Stimulated activated CD4-positive, alpha-beta T cell treated with anti-CD3 and anti-CD28 coated beads, Interleukin-15, amount 100 ng/mL, for 24 hours (primary cell): Measurements from ENCODE around the gene MT1F.
"Not testable (repeated sequence)": the region's sequence is repeated elsewhere in the genome, so short reads cannot be mapped to it uniquely, and the experiment has no call there.

Experiments used
- DNase-seq: peaks from one replicate; pipeline ENCODE4 v3.0.0-alpha.2; 2020

The MT1F gene

GRCh38 chr16:56645838-56646237, 11.9 kb upstream of the MT1F start:
- no peak for DNase-seq

- DNase-seq = no peak
These were observed 9.9 kb upstream of the MT1F start for GRCh38 chr16:56647641-56648431.

GRCh38 chr16:56649271-56649670, 8.5 kb upstream of the MT1F start:
- DNase-seq = no peak

GRCh38 chr16:56649820-56650219, 7.9 kb upstream of the MT1F start:
- no peak for DNase-seq

- no peak for DNase-seq
These were observed 6.2 kb upstream of the MT1F start, which contains the start of gene MT1B for GRCh38 chr16:56651586-56651985. Gene MT1B (plus strand): TSS chr16:56651886. CDS start chr16:56651954, 68 bp downstream.

GRCh38 chr16:56652600-56652999, 5.2 kb upstream of the MT1F start:
- DNase-seq = no peak

DNA sequence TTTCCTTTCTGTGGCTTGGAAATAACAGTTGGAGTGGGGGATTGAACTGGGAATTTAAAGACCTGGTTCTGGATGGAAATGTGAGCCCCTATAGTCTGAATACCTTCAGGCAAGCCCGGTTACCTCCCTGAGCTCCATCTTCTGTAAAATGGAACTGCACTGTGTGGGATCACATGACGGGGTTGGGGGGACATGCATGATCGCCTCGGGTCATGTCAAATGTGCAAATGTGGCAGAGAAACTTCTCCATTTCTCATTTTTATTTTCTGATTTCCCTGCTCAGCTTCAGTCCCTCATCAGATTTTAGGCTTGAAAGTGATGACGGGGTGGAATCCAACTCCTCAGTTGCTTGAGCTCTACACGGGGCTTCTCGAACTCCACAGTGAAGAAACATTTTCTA, 4.5 kb upstream of the MT1F start:
- DNase-seq = no peak

GRCh38 chr16:56658327-56658875, 642 bp downstream of the MT1F start:
- DNase-seq = no peak

- peak; percentile 61 for DNase-seq
These were observed 4.9 kb downstream of the MT1F start for GRCh38 chr16:56662357-56663354.

DNA sequence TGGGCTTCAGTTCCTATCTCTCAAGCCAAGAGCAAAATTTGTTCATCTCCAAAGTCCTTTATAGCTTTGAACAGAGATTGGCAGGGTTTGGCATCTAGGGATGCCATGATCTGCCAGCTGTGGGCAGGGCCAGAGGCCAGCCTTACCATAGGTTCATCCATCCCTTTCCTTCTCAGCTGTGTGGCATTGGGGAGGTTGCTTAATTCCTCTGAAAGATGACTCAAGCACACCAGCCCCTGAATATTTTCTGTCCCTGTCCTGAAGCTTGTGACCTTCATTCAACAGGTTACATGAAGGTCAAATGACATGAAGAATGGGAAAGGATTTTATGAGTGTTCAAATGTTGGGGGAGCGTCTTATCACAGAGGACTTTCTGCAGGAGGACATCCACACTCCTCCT, 6.7 kb downstream of the MT1F start:
- DNase-seq = no peak

DNA sequence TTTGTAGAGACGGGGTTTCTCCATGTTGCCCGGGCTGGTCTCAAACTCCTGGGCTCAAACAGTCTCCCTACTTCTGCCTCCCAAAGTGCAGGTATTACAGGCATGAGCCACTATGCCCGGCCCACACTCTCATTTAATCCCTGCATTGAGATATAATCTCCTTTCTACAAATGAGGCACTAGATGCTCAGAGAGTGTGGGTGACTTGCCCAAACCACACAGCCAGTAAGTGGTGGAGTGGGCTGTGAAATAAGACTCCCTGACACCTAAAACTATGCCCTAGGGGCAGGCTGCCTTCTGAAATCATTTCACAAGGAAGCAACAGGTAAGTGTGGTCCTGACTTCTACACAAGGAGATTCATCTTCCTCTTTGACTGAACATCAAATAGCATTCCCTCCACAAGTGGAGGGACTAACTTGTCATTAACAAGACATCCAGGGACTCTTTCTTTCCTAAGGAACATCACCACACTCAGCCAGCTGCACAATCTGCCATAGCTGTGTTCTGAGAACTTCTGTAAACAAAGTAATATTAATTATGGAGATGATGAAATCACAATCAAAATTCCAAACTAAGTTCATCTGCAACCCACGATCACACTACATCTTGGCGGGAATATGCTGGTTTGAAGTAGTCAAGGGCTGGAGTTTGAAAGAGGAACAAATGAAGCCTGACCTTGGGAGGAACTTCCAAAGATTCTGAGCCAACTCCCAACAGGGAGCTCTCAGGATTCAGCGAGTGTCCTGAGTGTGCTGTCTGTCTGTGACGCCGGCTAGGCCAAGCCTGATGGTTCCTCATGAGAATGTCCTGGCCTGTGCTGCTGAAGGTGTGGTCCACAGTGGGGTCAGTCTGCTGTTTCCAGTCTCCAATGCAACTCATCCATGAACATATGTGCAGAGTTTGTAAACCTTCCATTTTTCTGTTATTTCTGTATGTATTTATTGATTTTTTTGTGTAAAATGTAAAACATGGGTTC, 7.8 kb downstream of the MT1F start:
- not testable (repeated sequence) for DNase-seq

DNA sequence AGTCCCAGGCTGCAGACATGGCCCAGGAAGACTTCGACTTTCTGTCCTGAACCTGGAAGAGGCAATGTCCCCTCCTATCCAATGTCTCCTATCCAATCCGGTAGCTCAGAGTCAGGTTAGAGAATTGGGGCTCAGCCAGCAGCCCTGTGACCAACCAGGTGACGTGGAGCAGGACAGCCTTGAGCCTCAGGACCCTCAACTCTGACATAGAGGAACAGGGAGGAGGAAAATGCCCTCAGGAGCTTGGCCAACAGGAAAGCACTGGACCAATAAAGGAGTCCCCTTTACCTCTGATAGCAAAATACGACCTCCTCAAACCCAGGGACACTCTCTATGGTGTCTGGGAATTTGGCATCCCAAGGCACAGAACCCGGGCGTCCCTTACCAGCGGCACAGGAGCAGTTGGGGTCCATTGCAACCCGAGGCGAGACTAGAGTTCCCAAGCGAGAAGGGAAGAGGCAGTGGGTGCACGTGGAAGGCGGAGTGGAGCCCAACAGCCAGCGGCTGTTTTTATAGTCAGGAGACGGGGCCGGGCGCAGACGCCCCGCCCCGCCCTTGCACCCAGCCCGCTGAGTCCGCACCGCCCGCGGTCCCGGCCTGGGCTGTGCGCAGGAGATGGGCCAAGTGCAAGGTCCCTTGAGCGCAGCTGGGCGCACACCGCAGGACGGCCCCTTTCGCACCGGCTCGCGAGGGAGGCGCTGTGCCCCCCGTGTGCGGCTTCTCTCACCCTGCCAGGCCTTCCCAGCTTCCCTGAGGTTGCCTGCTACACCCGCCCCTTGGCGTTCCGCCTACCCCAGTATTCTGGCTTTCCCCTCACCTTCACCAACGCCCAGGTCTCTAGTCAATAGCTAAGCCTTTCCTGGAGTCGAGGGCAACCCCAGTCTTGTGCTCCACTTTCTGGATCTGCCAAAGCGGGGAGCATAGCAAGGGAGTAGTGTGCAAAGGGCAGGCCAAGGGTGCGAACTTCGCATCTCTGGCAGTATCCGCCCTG, 10.1 kb downstream of the MT1F start, which contains the start of gene MT1G:
TSS of gene MT1G (minus strand) at position 485 of the 991 bp plus-strand sequence. CDS start at position 413, 72 bp downstream.
- peak; percentile 56 for DNase-seq

DNA sequence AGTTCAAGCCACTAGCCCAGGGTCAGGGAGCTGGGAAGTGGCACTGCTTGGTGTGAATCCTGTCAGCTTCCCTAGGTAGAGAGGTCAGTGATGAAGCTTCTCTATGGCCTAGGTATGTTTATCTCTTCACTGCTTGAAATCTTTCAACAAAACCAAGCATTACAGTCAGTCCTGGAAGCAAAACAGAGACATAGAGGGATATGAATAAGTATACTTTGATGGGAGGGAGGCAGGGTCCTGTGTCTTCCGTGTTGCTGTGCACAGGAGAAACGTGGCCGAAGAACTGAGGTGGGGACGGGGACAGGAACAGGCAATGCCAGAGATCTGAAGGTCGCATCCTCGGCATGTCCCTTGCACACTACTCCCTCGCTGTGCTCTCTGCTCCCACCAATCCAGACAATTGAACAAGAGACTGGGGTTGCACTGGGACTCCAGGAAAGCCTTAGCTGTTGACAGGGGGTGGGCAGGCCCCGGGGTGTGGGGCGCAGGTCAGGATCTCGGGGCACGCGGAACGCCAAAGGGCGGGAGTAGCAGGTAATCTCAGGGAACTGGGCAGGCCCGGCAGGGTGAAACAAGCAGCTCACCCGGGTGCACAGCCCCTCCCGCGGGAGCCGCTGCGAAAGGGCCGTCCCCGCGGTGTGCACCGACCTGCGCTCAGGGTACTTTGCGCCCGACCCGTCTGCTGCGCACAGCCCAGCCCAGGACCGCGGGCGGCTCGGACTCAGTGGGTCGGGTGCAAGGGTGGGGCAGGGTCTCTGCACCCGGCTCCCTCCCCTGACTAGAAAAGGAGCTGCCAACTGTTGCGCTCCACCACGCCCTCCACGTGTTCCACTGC, 11.5 kb downstream of the MT1F start, which contains the start of gene MT1H:
TSS of gene MT1H (plus strand) at position 810 of the 835 bp plus-strand sequence. CDS start 71 bp downstream, outside the sequence.
- peak; percentile 35 for DNase-seq

DNA sequence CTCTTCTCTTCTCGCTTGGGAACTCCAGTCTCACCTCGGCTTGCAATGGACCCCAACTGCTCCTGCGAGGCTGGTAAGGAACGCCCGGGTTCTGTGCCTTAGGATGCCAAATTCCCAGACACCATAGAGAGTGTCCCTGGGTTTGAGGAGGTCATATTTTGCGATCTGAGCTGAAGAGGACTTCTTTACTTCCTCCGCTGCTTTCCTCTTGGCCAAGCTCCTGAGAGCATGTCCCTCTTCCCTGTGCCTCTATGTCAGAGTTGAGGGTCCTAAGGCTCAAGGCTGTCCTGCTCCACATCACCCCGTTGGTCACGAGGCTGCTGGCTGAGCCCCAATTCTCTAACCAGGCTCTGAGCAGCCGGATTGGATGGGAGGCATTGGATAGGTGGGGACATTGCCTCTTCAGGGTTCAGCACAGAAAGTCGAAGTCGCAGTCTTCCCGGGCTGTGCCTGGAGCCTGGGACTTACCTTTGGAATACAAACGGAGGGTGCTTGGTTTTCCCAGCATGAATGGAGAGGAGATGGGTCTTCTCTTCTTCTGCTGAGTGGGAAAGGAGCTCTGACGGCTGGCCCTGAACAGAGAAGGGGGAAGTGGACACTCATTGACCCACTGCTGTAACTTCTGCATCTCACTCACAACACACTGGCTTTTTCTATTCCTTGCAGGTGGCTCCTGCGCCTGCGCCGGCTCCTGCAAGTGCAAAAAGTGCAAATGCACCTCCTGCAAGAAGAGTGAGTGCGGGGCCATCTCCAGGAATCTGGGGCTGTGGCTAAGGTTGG, 12.3 kb downstream of the MT1F start:
- no peak for DNase-seq

DNA sequence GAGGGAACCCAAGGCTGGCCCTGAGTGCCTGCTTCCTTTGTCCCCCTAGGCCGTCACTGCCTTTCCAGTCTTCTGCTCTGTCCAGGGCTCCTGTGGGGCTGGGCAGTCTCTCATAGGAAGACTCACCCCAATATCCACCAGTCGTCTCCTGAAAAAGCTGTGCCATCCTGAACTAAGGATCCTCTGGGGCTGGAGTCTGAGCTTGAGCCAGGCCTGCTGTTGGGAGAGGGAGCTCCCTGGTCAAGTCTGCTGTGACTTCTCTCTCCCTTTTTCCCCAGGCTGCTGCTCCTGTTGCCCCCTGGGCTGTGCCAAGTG, 12.8 kb downstream of the MT1F start:
- DNase-seq = no peak

- DNase-seq = not testable (repeated sequence)
These were observed 13.9 kb downstream of the MT1F start for GRCh38 chr16:56671691-56672090.

GRCh38 chr16:56672171-56672570, 14.4 kb downstream of the MT1F start:
- not testable (repeated sequence) for DNase-seq

GRCh38 chr16:56672761-56673536, 15.2 kb downstream of the MT1F start:
- DNase-seq = no peak
